GM19324 (cell line): ENCODE measurements around the gene CUX1.

Experiments used
- ATAC-seq: cut with Tn5 transposase; IDR thresholded peaks from one replicate; pipeline ENCODE4 v1.9.1; 2021; ENCODE audit warnings: mild to moderate bottlenecking, moderate library complexity; ENCODE audit not compliant: unreplicated experiment, low FRiP score

Gene CUX1

GRCh38 chr7:102082693-102083368 lies 265.4 kb downstream of the CUX1 start:
- no peak for ATAC-seq

- no peak for ATAC-seq
Measured at GRCh38 chr7:102085218-102085772, 267.9 kb downstream of the CUX1 start.

GRCh38 chr7:102089175-102090098 lies 272.0 kb downstream of the CUX1 start:
- no peak for ATAC-seq

- no peak for ATAC-seq
Measured at GRCh38 chr7:102093599-102094315, 276.3 kb downstream of the CUX1 start.

GRCh38 chr7:102094316-102094650 lies 276.9 kb downstream of the CUX1 start:
- no peak for ATAC-seq

- no peak for ATAC-seq
Measured at GRCh38 chr7:102095321-102096011, 278.0 kb downstream of the CUX1 start.

GRCh38 chr7:102096012-102096332 lies 278.5 kb downstream of the CUX1 start:
- no peak for ATAC-seq

GRCh38 chr7:102096706-102097427 lies 279.4 kb downstream of the CUX1 start:
- ATAC-seq: no peak

- ATAC-seq: no peak
Measured at GRCh38 chr7:102097601-102098161, 280.3 kb downstream of the CUX1 start.

- no peak for ATAC-seq
Measured at GRCh38 chr7:102098986-102099385, 281.6 kb downstream of the CUX1 start.

- ATAC-seq: no peak
Measured at GRCh38 chr7:102099474-102099873, 282.0 kb downstream of the CUX1 start.

GRCh38 chr7:102101111-102101551 lies 283.7 kb downstream of the CUX1 start:
- ATAC-seq: no peak

- ATAC-seq: no peak
Measured at GRCh38 chr7:102101926-102102325, 284.5 kb downstream of the CUX1 start.

GRCh38 chr7:102103027-102103372 lies 285.6 kb downstream of the CUX1 start:
- ATAC-seq: no peak

- no peak for ATAC-seq
Measured at GRCh38 chr7:102104245-102104644, 286.8 kb downstream of the CUX1 start.

GRCh38 chr7:102106625-102107024 lies 289.2 kb downstream of the CUX1 start:
- ATAC-seq: no peak

- ATAC-seq: no peak
Measured at GRCh38 chr7:102107474-102108104, 290.2 kb downstream of the CUX1 start.

- ATAC-seq: no peak
Measured at GRCh38 chr7:102111061-102112041, 293.9 kb downstream of the CUX1 start.
